Naive B cell (primary cell): ENCODE results near the gene VIPR2. TPM values are rescaled to one million over a fixed set of nuclear protein-coding genes. Genes with fewer than 3 reads are reported as not detected.
"Not testable (repeated sequence)": the region's sequence is repeated elsewhere in the genome, so short reads cannot be mapped to it uniquely, and the experiment has no call there.

Experiments used
- ATAC-seq, 2 donors: fragments of 150-1000 bp; cut with Tn5 transposase; 2 replicates each; pipeline ENCODE4 v1.10.0; 2021; ENCODE audit warnings: low read depth in 2 of 2, mild to moderate bottlenecking in 2 of 2, moderate library complexity in 2 of 2
- DNase-seq: peaks from one replicate; pipeline ENCODE4 v3.0.0; 2022
- H3K27ac Mint-ChIP-seq, 6 donors: one replicate each; pipeline ENCODE4 v1.8.0; 2020 to 2022; ENCODE audit warnings: mild to moderate bottlenecking in 6 of 6, mixed read lengths in 6 of 6, moderate library complexity in 5 of 6, inconsistent platforms in 2 of 6
- H3K27me3 Mint-ChIP-seq, 3 donors: one replicate each; pipeline ENCODE4 v1.8.0; 2021 to 2022; ENCODE audit warnings: mixed read lengths in 3 of 3, mild to moderate bottlenecking in 1 of 3
- H3K36me3 Mint-ChIP-seq, 2 donors: one replicate each; pipeline ENCODE4 v1.8.0; 2020 to 2022; ENCODE audit warnings: mixed read lengths in 2 of 2, inconsistent platforms in 1 of 2, mild to moderate bottlenecking in 1 of 2
- H3K4me1 Mint-ChIP-seq, 3 donors: one replicate each; pipeline ENCODE4 v1.8.0; 2020 to 2022; ENCODE audit warnings: mixed read lengths in 3 of 3, inconsistent platforms in 1 of 3, mild to moderate bottlenecking in 1 of 3, moderate library complexity in 1 of 3
- H3K4me3 Mint-ChIP-seq, 8 donors: one replicate each; pipeline ENCODE4 v1.8.0; 2020 to 2022; ENCODE audit warnings: mild to moderate bottlenecking in 8 of 8, mixed read lengths in 8 of 8, moderate library complexity in 8 of 8, inconsistent platforms in 2 of 8
- H3K9me3 Mint-ChIP-seq, 7 donors: one replicate each; pipeline ENCODE4 v1.8.0; 2020 to 2022; ENCODE audit warnings: mixed read lengths in 7 of 7, mild to moderate bottlenecking in 5 of 7, inconsistent platforms in 2 of 7, moderate library complexity in 1 of 7
- polyA plus RNA-seq, 6 donors: library from polyadenylated mRNA; unstranded; fragments of 300-500 nt; fragmentation: Illumina TruSeq; gene quantifications; one replicate each; pipeline ENCODE4 v1.2.3, GENCODE V29; 2021; ENCODE audit warnings: low read depth in 6 of 6

Gene VIPR2
- polyA plus RNA-seq, 6 donors from 2014 or later = not detected

DNA sequence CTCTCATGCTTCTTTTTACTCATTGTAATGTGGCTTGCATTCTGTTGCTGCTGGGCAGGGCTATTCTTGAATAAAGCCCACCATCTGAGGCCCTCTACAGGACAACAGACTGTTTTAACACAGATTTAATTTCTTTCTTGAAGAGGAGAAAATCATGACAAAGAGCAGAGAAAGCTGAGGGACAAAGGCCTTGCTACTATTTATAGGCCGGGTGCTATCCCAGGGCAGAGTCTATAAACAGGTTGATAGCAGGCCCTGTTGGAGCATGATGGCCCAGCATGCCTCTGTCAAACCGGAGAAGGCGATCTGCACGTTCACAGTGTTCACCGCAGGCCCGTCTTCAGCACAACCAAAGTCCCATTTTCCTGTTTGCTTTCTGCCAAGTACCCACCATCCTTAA lies 3.0 kb downstream of the VIPR2 start:
- ATAC-seq (no peak), DNase-seq (no peak)
- Mint-ChIP-seq H3K36me3 (no peaks in the 10 kb centered on the region), H3K27me3 (peaks cover 8 to 23% (median 22%) of the 10 kb centered on the region in 3 donors), H3K9me3 (peaks cover 0 to 4% (median 0%) of the 10 kb centered on the region in 7 donors), H3K27ac (no peak overlapping the region), H3K4me3 (no peak overlapping the region), H3K4me1 (peaks cover 0 to 3% (median 0%) of the 10 kb centered on the region in 3 donors)

DNA sequence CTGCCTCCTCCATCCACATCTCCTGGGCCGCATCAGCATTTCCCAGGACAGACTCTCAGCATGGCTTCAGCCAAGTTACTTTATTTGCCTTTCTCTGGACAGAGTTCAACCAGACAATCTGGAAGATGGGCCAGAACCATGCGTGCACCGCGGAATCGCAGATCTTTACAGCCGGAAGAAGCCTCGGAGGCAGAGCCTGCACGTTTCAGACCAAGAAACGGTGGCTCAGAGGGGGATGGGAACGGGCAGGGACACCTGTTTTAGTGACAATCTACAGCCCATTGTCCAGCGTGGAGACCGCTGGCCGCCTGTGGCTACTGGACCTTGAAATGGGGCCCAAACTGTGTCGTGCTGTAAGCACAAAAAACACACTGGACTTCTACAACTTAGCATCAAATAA lies 3.5 kb downstream of the VIPR2 start:
- no peak for ATAC-seq

DNA sequence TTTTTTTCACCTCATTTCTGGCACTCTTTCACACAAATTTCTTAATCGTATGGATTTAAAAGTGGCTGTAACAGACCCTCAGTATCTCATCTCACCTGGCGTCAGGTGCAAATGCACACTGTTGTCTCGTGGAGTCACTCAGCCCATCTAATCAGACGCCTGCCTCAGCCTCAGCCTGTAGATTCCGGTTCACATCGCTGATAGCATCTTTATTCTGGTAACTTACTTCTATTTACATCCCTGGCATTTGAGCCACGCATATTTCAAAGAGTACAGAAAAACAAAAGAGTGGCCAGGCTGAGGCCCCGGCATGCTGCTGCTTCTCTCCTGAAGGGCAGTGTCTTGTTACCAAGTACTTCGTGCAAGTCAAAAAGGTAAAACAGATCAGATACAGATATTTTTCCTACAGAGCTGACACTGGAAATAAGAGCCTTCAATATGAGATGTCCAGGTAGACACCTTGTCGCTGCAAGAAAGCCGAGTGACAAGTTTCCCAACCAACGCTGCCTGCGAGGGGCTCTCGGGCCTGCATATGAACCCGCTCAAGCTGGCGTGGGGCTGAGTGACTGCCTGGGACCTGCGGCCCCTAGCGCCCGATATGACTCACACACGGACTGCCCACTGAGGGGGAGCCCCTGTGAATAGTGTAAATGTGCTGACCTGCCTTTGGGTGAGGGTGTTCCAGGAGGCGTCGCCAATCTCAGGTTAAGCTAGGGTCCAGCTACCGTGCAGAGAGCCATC lies 4.3 kb downstream of the VIPR2 start:
- Mint-ChIP-seq H3K4me3 (no peak overlapping the region), H3K27me3 (peaks cover 8 to 30% (median 22%) of the 10 kb centered on the region in 3 donors), H3K9me3 (peaks cover 0 to 4% (median 0%) of the 10 kb centered on the region in 7 donors), H3K27ac (no peak overlapping the region), H3K36me3 (no peaks in the 10 kb centered on the region), H3K4me1 (peaks cover 0 to 3% (median 0%) of the 10 kb centered on the region in 3 donors)
- ATAC-seq (no peak), DNase-seq (no peak)

More for the DNA sequence above, 3.5 kb downstream of the VIPR2 start:
- Mint-ChIP-seq H3K36me3 (no peaks in the 10 kb centered on the region), H3K4me1 (peaks cover 0 to 3% (median 0%) of the 10 kb centered on the region in 3 donors), H3K27ac (no peak overlapping the region), H3K4me3 (peak overlapping the region in 2 of 8 donors; percentile 0 to 22), H3K9me3 (peaks cover 0 to 4% (median 0%) of the 10 kb centered on the region in 7 donors), H3K27me3 (peaks cover 8 to 27% (median 22%) of the 10 kb centered on the region in 3 donors)
- no peak for DNase-seq

DNA sequence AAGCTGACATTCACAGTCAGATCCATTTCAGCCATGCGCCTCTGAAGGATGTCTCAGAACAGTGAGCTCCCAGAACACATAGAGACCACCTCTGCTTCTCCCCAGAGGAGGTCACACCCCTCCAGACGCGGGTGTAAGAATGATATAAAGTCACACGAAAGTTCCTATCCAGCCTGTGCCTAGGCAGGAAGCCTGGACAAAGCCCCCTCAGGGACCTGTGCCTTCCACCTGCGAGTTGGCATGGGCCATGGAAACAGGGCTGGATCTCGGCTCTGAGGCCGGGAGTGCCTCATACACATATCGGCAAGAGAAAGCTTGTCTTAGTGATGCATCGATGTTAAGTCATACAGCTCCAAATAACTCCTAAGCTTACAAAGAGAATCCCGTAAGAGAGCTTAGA lies 5.0 kb downstream of the VIPR2 start:
- no peaks in the 10 kb centered on the region for H3K36me3 Mint-ChIP-seq
- ATAC-seq = no peak
- H3K4me3 Mint-ChIP-seq = peak overlapping the region in 1 of 8 donors; percentile 29
- H3K27me3 Mint-ChIP-seq = peaks cover 8 to 30% (median 22%) of the 10 kb centered on the region in 3 donors
- H3K4me1 Mint-ChIP-seq = peaks cover 0 to 3% (median 0%) of the 10 kb centered on the region in 3 donors
- H3K9me3 Mint-ChIP-seq = peaks cover 0 to 4% (median 0%) of the 10 kb centered on the region in 7 donors
- no peak overlapping the region for H3K27ac Mint-ChIP-seq
- DNase-seq = no peak

DNA sequence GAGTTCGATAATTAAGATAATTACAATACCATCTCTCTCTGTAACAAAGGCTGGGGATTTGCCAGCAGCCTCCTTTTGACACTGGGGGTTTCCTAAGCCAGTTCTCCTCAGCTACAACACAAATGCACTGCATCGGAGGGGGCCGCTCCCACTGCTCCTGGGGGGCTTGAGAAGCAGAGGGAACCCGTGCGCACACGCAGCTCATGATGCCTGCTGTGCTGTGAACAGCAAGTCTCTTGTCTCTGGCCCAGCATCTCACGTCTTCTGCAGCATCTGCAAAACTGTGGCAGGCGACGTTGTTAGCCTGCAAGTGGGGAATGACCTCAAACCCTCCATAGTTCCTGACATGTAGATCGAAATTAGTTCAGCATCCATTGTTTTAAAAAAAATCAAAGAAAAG lies 5.5 kb downstream of the VIPR2 start:
- Mint-ChIP-seq H3K27ac (no peak overlapping the region), H3K27me3 (peaks cover 8 to 30% (median 22%) of the 10 kb centered on the region in 3 donors), H3K36me3 (no peaks in the 10 kb centered on the region), H3K4me3 (no peak overlapping the region), H3K9me3 (peaks cover 0 to 4% (median 0%) of the 10 kb centered on the region in 7 donors), H3K4me1 (peaks cover 0 to 3% (median 0%) of the 10 kb centered on the region in 3 donors)
- ATAC-seq = no peak
- DNase-seq = no peak

DNA sequence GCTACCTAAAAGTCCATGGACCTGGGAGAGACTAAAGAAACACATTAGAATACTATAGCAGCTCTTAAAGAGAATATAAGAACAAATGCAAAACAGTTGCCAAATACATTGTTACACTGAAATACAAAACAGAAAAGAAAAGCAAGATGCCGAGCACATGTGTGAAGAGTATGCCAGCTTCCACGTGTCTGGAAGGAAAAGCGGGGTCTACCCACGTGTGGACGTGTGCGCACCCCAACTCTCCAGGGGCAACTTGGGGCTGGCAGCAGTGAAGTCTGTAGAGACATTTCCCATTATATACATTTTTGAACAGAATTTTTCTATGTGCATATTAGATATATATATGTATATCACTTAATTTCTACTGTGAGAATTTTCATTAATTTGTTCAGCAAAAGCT lies 6.2 kb downstream of the VIPR2 start:
- no peak overlapping the region for H3K4me3 Mint-ChIP-seq
- H3K36me3 Mint-ChIP-seq = no peaks in the 10 kb centered on the region
- H3K4me1 Mint-ChIP-seq = peaks cover 0 to 3% (median 0%) of the 10 kb centered on the region in 3 donors
- DNase-seq (no peak), ATAC-seq (no peak)
- no peak overlapping the region for H3K27ac Mint-ChIP-seq
- peaks cover 8 to 30% (median 22%) of the 10 kb centered on the region in 3 donors for H3K27me3 Mint-ChIP-seq
- H3K9me3 Mint-ChIP-seq = peaks cover 0 to 4% (median 0%) of the 10 kb centered on the region in 7 donors

DNA sequence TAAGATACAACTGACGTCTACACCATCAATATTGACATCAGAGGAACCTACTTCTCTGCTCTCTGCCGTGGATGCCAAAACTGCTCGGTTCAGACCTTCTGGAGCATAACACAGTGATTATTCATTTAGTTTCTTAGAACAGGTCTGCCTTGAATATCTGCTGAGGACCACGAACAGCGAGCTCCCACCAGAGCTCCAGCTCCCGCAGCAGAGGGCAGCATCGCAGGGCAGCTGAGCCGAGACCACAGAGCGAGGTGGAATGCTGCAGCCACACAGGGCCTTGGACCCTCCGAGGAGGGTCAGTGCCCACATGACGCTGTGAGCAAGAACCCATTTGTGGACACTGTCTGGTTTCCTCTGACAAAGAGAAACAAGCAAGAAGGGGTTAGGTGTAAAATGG lies 6.8 kb downstream of the VIPR2 start:
- peaks cover 4 to 25% (median 19%) of the 10 kb centered on the region in 3 donors for H3K27me3 Mint-ChIP-seq
- no peak for ATAC-seq

DNA sequence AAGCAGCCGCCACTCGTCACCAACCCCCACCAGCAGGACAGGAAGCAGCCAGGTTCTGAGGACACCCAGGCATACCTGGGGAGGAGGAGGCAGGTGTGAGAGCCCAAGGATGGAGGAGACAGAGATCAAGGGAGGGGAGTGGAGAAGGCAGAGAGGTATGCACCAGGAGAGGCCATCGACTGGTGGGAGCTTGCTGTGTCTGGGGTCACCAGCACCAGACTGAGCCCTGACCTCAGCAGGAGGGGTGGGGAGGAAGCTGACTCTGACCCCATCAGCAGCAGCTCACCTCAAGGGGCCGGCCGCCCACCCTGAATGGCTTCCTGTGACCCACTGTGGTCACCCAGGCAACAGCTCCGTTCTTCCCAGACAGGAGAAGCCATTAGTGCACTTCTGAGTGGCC lies 7.8 kb downstream of the VIPR2 start:
- no peak overlapping the region for H3K4me3 Mint-ChIP-seq
- no peaks in the 10 kb centered on the region for H3K36me3 Mint-ChIP-seq
- H3K9me3 Mint-ChIP-seq = peaks cover 0 to 1% (median 0%) of the 10 kb centered on the region in 7 donors
- no peak for ATAC-seq
- no peak for DNase-seq
- no peak overlapping the region for H3K27ac Mint-ChIP-seq
- H3K4me1 Mint-ChIP-seq = no peaks in the 10 kb centered on the region
- peaks cover 0 to 20% (median 16%) of the 10 kb centered on the region in 3 donors for H3K27me3 Mint-ChIP-seq

More for the DNA sequence above, 6.8 kb downstream of the VIPR2 start:
- Mint-ChIP-seq H3K9me3 (peaks cover 0 to 3% (median 0%) of the 10 kb centered on the region in 7 donors), H3K4me1 (peaks cover 0 to 3% (median 0%) of the 10 kb centered on the region in 3 donors), H3K36me3 (no peaks in the 10 kb centered on the region), H3K27ac (no peak overlapping the region), H3K4me3 (peak overlapping the region in 1 of 8 donors; percentile 25)
- DNase-seq = no peak

DNA sequence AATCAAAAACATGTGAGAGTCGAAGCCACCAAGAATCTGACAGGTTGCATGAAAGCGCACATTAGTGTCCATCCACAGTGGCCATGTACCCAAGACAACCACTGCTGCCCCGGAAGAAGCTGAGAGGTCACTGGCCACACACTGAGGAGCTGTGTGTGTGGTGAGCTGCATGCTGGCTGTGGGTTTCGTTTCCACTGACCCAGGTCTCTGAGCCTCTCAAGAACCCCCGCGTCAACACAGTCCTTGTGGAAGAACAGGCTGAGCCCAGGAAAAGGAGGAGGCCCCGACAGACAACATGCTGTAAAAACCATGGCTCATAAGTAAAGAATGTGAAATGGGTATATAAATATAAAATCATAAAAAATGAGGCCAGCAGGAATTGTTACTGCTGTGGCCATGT lies 8.2 kb downstream of the VIPR2 start:
- Mint-ChIP-seq H3K36me3 (no peaks in the 10 kb centered on the region), H3K4me1 (no peaks in the 10 kb centered on the region), H3K27me3 (peaks cover 0 to 18% (median 16%) of the 10 kb centered on the region in 3 donors), H3K27ac (no peak overlapping the region), H3K9me3 (peaks cover 0 to 1% (median 0%) of the 10 kb centered on the region in 7 donors), H3K4me3 (no peak overlapping the region)
- DNase-seq = no peak
- ATAC-seq = no peak

DNA sequence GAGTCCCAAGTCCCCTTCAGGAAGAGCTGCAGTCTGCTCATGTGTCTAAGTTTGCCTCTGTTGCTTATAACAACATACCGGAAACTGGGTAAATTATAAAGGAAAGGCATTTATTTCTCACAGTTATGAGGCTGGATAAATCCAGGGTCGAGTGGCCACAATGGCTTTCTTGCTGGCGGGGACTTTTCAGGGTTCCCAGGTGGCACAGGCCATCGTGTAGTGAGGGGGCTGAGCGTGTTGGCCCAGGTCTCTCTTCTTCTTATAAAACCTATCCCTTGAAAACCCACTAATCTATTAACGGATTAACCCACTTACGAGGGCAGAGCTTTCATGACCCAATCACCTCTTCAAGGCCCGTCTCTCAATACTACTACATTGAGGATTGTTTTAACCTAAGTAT lies 8.7 kb downstream of the VIPR2 start:
- no peak for ATAC-seq
- Mint-ChIP-seq H3K36me3 (no peaks in the 10 kb centered on the region), H3K4me1 (no peaks in the 10 kb centered on the region)

DNA sequence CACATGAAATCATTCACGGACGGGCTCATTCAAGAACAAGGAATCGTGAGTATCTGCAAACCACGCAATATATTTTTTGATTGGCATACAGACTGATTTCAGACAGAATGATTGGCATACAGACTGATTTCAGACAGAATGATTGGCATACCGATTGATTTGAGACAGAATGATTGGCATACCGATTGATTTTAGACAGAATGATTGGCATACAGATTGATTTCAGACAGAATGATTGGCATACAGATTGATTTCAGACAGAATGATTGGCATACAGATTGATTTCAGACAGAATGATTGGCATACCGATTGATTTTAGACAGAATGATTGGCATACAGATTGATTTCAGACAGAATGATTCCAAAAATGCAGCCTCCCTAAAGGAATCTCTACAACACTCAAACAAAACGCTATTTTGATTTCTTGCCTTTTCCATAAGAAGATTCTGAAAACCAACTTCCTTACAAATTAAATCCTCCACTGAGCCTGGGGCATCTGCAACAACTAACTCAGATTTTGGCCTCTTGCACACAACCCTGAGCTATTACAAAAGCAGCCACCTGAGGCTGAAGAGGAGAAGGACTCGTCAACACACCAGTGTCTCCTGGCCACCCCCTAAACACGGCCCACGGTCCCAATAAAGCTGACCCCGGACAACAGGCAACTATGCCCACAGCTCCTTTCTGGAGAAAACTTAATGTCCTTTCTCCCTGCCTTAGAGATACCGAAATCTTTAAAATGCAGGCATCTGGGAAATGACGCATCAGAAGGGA lies 11.8 kb downstream of the VIPR2 start:
- not testable (repeated sequence) for H3K9me3 Mint-ChIP-seq, ATAC-seq, H3K27ac Mint-ChIP-seq, H3K36me3 Mint-ChIP-seq, H3K4me1 Mint-ChIP-seq, H3K4me3 Mint-ChIP-seq, DNase-seq
- peaks cover 8 to 15% (median 11%) of the 10 kb centered on the region in 3 donors for H3K27me3 Mint-ChIP-seq

More for the DNA sequence above, 8.7 kb downstream of the VIPR2 start:
- DNase-seq = no peak
- Mint-ChIP-seq H3K27me3 (peaks cover 0 to 21% (median 14%) of the 10 kb centered on the region in 3 donors), H3K27ac (no peak overlapping the region), H3K4me3 (no peak overlapping the region), H3K9me3 (peaks cover 0 to 1% (median 0%) of the 10 kb centered on the region in 7 donors)

DNA sequence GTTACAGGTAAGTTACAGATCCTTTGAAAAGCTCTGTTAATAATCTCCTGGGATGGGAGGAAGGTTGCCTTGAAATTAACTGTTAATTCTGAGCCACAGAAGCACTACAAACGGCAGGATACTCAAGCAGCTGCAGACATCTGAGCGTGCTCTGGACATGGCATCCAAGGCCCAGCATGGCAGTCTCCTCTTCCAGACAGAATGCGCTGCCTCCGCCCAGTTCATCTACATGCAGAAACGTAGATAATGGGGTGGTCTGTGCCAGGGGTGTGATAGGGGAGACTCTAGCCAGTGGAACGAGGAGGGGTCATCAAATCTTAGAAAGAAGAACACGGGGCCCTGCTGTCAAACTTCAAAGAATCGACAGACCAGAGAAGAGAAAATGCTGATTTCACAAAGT lies 13.8 kb downstream of the VIPR2 start:
- Mint-ChIP-seq H3K27ac (no peak overlapping the region), H3K9me3 (peaks cover 0 to 1% (median 0%) of the 10 kb centered on the region in 7 donors), H3K36me3 (no peaks in the 10 kb centered on the region), H3K4me3 (no peak overlapping the region), H3K27me3 (peaks cover 10 to 17% (median 12%) of the 10 kb centered on the region in 3 donors), H3K4me1 (peaks cover 0 to 3% (median 0%) of the 10 kb centered on the region in 3 donors)
- DNase-seq = no peak
- no peak for ATAC-seq

DNA sequence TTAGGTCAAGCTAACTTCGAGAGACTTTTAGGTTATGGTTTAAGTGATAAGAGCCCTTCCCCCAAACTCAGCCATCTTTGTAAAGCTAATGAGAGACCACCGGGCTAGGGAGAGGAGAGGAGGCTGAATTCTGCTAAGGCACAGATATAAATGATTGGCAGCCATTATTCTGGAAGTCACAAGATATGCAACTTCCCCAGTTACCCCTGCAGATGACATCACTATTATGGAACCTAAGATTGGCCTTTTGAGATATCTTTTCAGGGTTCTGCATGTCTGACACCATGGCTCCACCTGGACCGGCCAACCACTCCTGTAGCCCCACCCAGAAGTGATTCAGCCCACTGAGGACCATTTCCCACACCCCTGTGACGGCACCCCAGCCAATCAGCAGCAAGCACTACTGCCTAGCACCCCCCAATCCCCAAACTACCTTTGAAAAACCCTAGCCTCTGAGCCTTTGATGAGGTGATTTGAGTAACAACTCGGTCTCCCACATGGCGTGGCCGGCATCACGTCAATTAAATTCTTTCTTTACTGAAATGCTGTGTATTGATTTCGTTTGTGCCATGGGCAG lies 14.4 kb downstream of the VIPR2 start:
- peaks cover 0 to 3% (median 0%) of the 10 kb centered on the region in 3 donors for H3K4me1 Mint-ChIP-seq
- H3K27ac Mint-ChIP-seq = no peak overlapping the region
- no peak for ATAC-seq
- H3K36me3 Mint-ChIP-seq = no peaks in the 10 kb centered on the region
- H3K27me3 Mint-ChIP-seq = peaks cover 10 to 17% (median 12%) of the 10 kb centered on the region in 3 donors
- peaks cover 0 to 1% (median 0%) of the 10 kb centered on the region in 7 donors for H3K9me3 Mint-ChIP-seq
- DNase-seq = no peak
- H3K4me3 Mint-ChIP-seq = no peak overlapping the region
